DMS114 treated with DMSO at 0.1 percent for 48 hours (cell line): ENCODE measurements around the gene PRPH.
"Not testable (repeated sequence)": the region's sequence is repeated elsewhere in the genome, so short reads cannot be mapped to it uniquely, and the experiment has no call there.

Experiments used
- DNase-seq: peaks from one replicate; lab custom pipeline; 2025; ENCODE audit not compliant: unreplicated experiment; lab: John Stamatoyannopoulos, UW

PRPH gene

GRCh38 chr12:49332441-49332861, 37.5 kb downstream of the PRPH start:
- no peak for DNase-seq

- no peak for DNase-seq
Measured at GRCh38 chr12:49332891-49333371, 38.0 kb downstream of the PRPH start.

- DNase-seq = not testable (repeated sequence)
Measured at GRCh38 chr12:49333778-49334177, 38.8 kb downstream of the PRPH start.

DNA sequence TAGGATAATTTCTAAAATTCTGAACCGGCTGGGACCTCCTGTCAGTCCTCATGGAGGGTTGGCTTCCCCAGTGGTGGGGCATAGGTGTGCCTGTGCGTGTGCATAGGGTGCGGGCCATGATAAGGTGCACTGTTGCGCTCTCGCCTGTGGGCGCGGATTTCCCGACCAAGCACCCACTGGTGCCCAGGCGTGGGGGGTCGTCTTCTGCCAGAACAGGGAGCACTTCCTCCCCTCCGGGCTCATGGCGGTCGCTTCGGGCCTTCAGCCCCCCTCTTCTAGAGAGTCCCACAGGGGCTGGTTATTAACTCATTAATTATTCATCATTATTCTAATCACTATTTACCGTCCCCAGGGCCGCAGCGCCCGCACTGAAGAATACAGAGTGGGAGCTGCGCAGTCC, 39.3 kb downstream of the PRPH start:
- no peak for DNase-seq

- no peak for DNase-seq
Measured at GRCh38 chr12:49334681-49335080, 39.7 kb downstream of the PRPH start.

GRCh38 chr12:49335118-49335954, 40.4 kb downstream of the PRPH start:
- no peak for DNase-seq

DNA sequence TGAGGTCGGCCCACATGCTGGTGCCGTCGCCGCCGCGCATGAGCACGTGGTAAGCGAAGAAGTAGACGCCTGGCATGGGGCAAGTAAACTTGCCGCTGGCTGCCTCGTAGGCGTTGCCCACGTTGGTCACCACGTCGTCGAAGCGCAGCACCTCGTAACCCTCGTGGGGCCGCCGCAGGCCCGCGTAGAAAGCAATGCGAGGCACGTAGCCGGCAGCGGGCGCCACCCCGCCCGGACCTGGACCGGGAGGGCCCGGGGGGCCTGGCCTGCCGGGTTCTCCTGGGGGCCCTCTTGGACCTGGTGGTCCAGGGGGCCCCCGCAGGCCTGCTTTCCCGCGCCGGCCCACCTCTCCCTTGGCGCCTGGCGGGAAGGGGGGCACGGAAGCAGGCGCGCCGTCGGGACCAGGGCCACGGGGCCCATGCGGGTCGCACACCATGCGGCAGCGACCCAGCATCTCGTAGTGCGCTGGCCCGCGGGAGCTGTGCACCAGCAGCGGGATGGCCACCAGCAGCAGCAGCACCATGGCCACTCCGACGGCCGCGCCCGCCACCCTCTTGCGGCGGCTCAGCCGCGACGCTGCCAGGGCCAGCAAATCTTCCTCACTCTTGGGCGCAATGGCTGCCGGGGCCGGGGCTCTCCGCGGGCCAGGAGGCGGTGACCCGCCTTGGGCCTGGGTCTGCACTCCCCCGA, 41.2 kb downstream of the PRPH start:
- DNase-seq = no peak

GRCh38 chr12:49336645-49337584, 42.0 kb downstream of the PRPH start, which contains the start of gene C1QL4:
C1QL4 (minus strand) TSS chr12:49337188; CDS start chr12:49336477, 711 bp downstream.
- peak; percentile 39 for DNase-seq

GRCh38 chr12:49338830-49339463, 44.0 kb downstream of the PRPH start:
- DNase-seq = no peak

DNA sequence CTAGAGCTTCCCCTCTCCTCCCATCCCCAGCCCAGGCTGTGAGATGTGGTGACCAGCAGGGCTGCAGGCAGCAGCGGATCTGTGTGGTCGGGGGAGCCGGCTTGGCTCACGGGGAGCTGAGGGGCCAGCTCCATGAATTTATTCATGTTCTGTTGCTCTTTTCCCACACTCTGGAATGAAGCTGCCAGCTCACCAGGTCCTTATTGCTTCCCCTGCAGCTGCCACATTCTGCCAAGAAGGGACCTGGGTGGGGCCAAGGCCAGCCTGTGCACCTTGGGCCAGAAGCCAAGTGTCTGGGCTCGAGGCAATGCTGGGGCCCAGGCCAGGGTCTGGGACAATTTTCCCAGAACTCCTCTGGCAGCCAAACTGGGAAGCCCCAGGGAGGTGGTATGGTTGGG, 44.5 kb downstream of the PRPH start:
- no peak for DNase-seq

- no peak for DNase-seq
Measured at GRCh38 chr12:49340095-49340870, 45.3 kb downstream of the PRPH start.

DNA sequence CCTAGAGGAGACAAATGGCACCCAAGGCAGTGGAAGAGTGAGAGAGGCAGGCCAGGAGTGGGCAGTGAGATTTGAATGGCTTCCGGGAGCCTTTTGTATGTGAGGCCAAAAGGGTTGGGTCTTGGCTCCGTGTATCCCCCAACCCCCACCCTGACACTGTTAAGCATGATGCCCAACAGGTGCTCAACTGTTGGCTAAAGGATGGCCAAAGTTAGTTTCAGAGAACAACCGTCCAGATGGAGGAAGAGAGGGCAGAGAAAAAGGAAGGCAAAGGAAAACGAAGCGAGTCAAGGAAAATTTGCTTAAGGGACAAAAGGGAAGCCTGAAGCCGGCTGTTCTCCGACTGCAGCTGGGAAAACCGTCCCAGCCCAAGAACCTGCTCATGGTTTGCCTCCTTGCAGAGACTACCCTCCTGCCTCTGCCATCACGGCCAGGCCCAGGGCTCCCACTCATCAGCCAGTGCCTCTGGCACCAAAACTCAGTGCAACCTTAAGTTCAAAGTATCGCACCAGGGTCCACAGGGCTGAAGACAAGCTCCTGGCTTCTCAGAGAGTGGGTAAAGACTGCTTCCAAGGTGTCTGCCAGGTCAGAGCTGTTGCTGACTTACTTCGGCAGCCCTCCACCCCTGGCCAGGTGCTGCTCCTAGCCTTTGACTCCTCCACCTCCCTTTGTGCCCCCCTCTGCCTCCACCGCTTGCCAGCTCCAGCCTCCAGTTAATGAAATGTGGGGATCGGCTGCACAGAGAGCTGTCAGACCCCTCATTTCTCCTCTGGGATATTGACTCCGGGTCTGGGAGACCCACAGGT, 46.2 kb downstream of the PRPH start:
- no peak for DNase-seq

GRCh38 chr12:49341777-49342065, 46.8 kb downstream of the PRPH start:
- DNase-seq = no peak

GRCh38 chr12:49342066-49342913, 47.3 kb downstream of the PRPH start:
- DNase-seq = peak; percentile 71

GRCh38 chr12:49342914-49343731, 48.2 kb downstream of the PRPH start:
- no peak for DNase-seq

GRCh38 chr12:49344486-49345050, 49.6 kb downstream of the PRPH start:
- DNase-seq = no peak
